SK-N-MC (cell line): ENCODE results near the gene PIGR.

Experiments used
- EZH2 ChIP-seq: fragments of 200-600 bp; sonication (generic); IDR thresholded peaks from one replicate; pipeline ENCODE4 v1.6.1; 2017; ENCODE audit warnings: antibody characterized with exemption
- FOXP2 ChIP-seq: optimal IDR thresholded peaks from 2 replicates; pipeline ENCODE3; 2011; ENCODE audit warnings: mild to moderate bottlenecking, moderate library complexity; ENCODE audit not compliant: insufficient read depth; ENCODE audit errors: extremely low read length, control extremely low read depth
- POLR2AphosphoS5 ChIP-seq: IDR thresholded peaks from 2 replicates; pipeline ENCODE4 v1.6.1; 2012; ENCODE audit warnings: mild to moderate bottlenecking, low read depth, low read length, borderline replicate concordance

- TF ChIP-seq POLR2AphosphoS5 (no peak), EZH2 (no peak), FOXP2 (no peak)
Observed at GRCh38 chr1:206941766-206942418, 4.4 kb downstream of the PIGR start.
